HEK293 (cell line): Measurements from ENCODE around the gene DPYSL4.

ENCODE experiments used
- CTCF ChIA-PET: fragments of 350-600 bp; formaldehyde crosslinking; extraction: SDS; loops from one replicate; lab custom pipeline; 2021; ENCODE audit warnings: antibody characterized with exemption; lab: Yijun Ruan, JAX
- POLR2A ChIA-PET: fragments of 300-600 bp; formaldehyde crosslinking; extraction: SDS; loops from one replicate; lab custom pipeline; 2020; ENCODE audit warnings: antibody characterized with exemption, inconsistent platforms; lab: Yijun Ruan, JAX
- H3K27ac ChIP-seq: fragments of 200-500 bp; sonication (Bioruptor generic); 2 replicates; pipeline ENCODE4 v1.5.1; 2014; ENCODE audit warnings: low read depth, low read length, control low read depth, inconsistent platforms; ENCODE audit errors: extremely low read depth
- H3K36me3 ChIP-seq, 2 experiments: fragments of 200-500 bp in 1 of 2; sonication (Bioruptor generic) in 1 of 2; 1 replicate in 1 of 2; 2 replicates in 1 of 2; pipeline ENCODE4 v1.5.1; 2014 to 2017; ENCODE audit warnings: inconsistent platforms in 2 of 2, low read length in 2 of 2; ENCODE audit not compliant: control insufficient read depth in 2 of 2, insufficient read depth in 1 of 2
- H3K4me1 ChIP-seq: fragments of 200-500 bp; sonication (Bioruptor generic); 2 replicates; pipeline ENCODE4 v1.5.1; 2014; ENCODE audit warnings: mild to moderate bottlenecking, low read length, inconsistent platforms; ENCODE audit not compliant: control insufficient read depth, insufficient read depth
- H3K4me3 ChIP-seq: 2 replicates; pipeline ENCODE4 v1.5.1; 2011; ENCODE audit warnings: low read depth, mild to moderate bottlenecking, control low read depth, low read length, moderate library complexity
- H3K9me3 ChIP-seq: fragments of 200-500 bp; sonication (Bioruptor generic); 2 replicates; pipeline ENCODE4 v1.5.1; 2014; ENCODE audit warnings: low read depth, low read length, inconsistent platforms; ENCODE audit not compliant: control insufficient read depth, insufficient read depth
- GFI1B ChIP-seq: fragments of 450-650 bp; formaldehyde crosslinking; IDR thresholded peaks from 2 replicates; pipeline ENCODE4 v1.5.1; 2016; ENCODE audit warnings: missing biosample characterization, missing genetic modification characterization
- GLIS1 ChIP-seq: fragments of 450-650 bp; formaldehyde crosslinking; IDR thresholded peaks from 2 replicates; pipeline ENCODE4 v1.5.1; 2016; ENCODE audit warnings: missing biosample characterization, missing genetic modification characterization
- SCRT2 ChIP-seq: fragments of 450-650 bp; formaldehyde crosslinking; IDR thresholded peaks from 2 replicates; pipeline ENCODE4 v1.5.1; 2016; ENCODE audit warnings: missing biosample characterization, missing genetic modification characterization
- SP7 ChIP-seq: fragments of 450-650 bp; formaldehyde crosslinking; IDR thresholded peaks from 2 replicates; pipeline ENCODE4 v1.5.1; 2016; ENCODE audit warnings: missing biosample characterization, missing genetic modification characterization
- ZBTB48 ChIP-seq: fragments of 450-650 bp; formaldehyde crosslinking; IDR thresholded peaks from 2 replicates; pipeline ENCODE4 v1.5.1; 2016; ENCODE audit warnings: missing biosample characterization, missing genetic modification characterization
- ZIC2 ChIP-seq: fragments of 450-650 bp; formaldehyde crosslinking; IDR thresholded peaks from 2 replicates; pipeline ENCODE4 v1.5.1; 2016; ENCODE audit warnings: missing biosample characterization, missing genetic modification characterization
- ZNF114 ChIP-seq: fragments of 450-650 bp; formaldehyde crosslinking; IDR thresholded peaks from 2 replicates; pipeline ENCODE4 v1.5.0; 2017; ENCODE audit warnings: missing biosample characterization, missing genetic modification characterization
- ZNF121 ChIP-seq: fragments of 450-650 bp; formaldehyde crosslinking; IDR thresholded peaks from 2 replicates; pipeline ENCODE4 v1.5.1; 2016; ENCODE audit warnings: missing biosample characterization, missing genetic modification characterization
- ZNF416 ChIP-seq: fragments of 450-650 bp; formaldehyde crosslinking; IDR thresholded peaks from 2 replicates; pipeline ENCODE4 v1.5.1; 2016; ENCODE audit warnings: missing biosample characterization, missing genetic modification characterization
- TF ChIP-seq, protein P1 (sequence below): fragments of 450-650 bp; formaldehyde crosslinking; IDR thresholded peaks from 2 replicates; pipeline ENCODE4 v1.5.1; 2016; ENCODE audit warnings: missing biosample characterization, missing genetic modification characterization, borderline replicate concordance
- TF ChIP-seq, protein P2 (sequence below): fragments of 450-650 bp; formaldehyde crosslinking; IDR thresholded peaks from 2 replicates; pipeline ENCODE4 v1.5.1; 2016; ENCODE audit warnings: missing biosample characterization, missing genetic modification characterization
- TF ChIP-seq, protein P3 (sequence below): fragments of 450-650 bp; formaldehyde crosslinking; IDR thresholded peaks from 2 replicates; pipeline ENCODE4 v1.5.1; 2016; ENCODE audit warnings: missing biosample characterization, missing genetic modification characterization
- TF ChIP-seq, protein P4 (sequence below): fragments of 450-650 bp; formaldehyde crosslinking; IDR thresholded peaks from 2 replicates; pipeline ENCODE4 v1.5.1; 2016; ENCODE audit warnings: missing biosample characterization, missing genetic modification characterization

DPYSL4 gene

DNA sequence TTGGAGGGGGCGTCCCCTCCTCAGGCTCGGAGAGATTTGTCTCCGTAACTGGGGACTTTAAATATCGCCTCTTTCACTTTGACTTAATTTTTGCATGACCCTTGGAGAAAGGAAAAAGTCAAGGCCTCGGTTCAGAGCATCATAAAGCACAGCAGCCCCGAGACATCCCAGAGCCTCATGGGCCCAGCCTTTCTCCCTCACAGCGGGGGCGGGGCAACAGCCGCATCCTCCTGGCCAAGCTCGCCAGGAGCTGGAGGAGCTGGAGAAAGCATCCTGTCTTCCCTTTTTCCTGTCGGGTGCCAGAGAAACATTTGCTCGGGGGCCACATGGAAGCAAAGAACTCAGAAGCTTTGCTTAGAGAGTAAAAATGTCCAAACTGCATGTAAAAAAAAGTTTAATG lies 43.6 kb upstream of the DPYSL4 start (continued):
- TF ChIP-seq ZBTB48 (tag by site-specific recombination), result no peak
- no peak for TF ChIP-seq ZNF416 (tag by site-specific recombination)

DNA sequence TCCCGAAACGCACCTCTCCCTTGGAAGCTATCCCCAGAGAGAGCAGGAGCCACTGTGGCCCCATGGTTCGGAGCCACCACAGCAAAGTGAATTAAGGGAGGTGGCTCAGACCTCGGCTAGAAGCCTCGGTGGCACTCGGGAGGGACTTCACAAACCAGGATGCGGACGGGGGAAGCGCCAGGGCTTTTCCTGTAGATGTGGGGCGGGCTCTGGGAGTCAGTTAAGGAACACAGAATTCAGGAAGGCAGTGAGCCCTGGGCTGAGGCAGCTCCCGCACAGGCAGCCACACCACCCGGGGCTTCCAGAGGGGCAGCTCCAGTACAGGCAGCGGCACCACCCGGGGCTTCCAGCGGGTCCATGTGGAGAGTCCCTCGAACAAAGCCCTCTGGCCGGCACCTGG lies 42.7 kb upstream of the DPYSL4 start:
- ChIA-PET CTCF (interaction anchor here (0.6 kb wide), 1 partner anchor 182 kb away, joined by 7 read pairs; no protein-coding TSS in a partner anchor), POLR2A (interaction anchor here (0.6 kb wide), 1 partner anchor 113 kb away, joined by 5 read pairs; no protein-coding TSS in a partner anchor)
- no peak overlapping the region for H3K4me3 ChIP-seq

DNA sequence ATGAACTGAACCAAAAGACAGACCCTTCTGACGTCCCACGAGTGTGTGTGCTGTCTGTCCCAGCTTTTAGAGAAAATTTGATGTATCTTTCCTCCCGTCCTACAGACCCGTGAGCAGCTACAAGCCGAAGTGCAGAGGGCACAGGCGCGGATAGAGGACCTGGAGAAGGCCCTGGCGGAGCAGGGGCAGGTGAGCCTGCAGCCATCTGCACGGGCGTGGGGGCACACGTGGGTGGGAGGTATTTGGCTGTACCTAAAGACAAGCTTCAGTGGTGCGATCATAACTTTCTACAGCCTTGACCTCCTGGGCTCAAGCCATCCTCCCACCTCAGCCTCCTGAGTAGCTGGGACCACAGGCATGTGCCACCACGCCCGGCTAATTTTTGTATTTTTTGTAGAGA lies 41.7 kb upstream of the DPYSL4 start:
- H3K9me3 ChIP-seq, result no peaks in the 10 kb centered on the region
- POLR2A ChIA-PET, result no interaction called here
- no peaks in the 10 kb centered on the region for H3K4me1 ChIP-seq
- no peaks in the 10 kb centered on the region for H3K36me3 ChIP-seq
- CTCF ChIA-PET, result interaction anchor here (1.3 kb wide), 1 partner anchor 122 kb away, joined by 3 read pairs; no protein-coding TSS in a partner anchor
- H3K4me3 ChIP-seq, result no peak overlapping the region
- no peak for TF ChIP-seq GLIS1 (tag by site-specific recombination)
- TF ChIP-seq ZNF121 (tag by site-specific recombination), result no peak
- TF ChIP-seq, protein P1, sequence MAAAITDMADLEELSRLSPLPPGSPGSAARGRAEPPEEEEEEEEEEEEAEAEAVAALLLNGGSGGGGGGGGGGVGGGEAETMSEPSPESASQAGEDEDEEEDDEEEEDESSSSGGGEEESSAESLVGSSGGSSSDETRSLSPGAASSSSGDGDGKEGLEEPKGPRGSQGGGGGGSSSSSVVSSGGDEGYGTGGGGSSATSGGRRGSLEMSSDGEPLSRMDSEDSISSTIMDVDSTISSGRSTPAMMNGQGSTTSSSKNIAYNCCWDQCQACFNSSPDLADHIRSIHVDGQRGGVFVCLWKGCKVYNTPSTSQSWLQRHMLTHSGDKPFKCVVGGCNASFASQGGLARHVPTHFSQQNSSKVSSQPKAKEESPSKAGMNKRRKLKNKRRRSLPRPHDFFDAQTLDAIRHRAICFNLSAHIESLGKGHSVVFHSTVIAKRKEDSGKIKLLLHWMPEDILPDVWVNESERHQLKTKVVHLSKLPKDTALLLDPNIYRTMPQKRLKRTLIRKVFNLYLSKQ (tag by site-specific recombination), result no peak
- TF ChIP-seq, protein P2, sequence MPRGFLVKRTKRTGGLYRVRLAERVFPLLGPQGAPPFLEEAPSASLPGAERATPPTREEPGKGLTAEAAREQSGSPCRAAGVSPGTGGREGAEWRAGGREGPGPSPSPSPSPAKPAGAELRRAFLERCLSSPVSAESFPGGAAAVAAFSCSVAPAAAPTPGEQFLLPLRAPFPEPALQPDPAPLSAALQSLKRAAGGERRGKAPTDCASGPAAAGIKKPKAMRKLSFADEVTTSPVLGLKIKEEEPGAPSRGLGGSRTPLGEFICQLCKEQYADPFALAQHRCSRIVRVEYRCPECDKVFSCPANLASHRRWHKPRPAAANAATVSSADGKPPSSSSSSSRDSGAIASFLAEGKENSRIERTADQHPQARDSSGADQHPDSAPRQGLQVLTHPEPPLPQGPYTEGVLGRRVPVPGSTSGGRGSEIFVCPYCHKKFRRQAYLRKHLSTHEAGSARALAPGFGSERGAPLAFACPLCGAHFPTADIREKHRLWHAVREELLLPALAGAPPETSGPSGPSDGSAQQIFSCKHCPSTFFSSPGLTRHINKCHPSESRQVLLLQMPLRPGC, result no peak
- TF ChIP-seq SCRT2, result no peak
- TF ChIP-seq, protein P3, sequence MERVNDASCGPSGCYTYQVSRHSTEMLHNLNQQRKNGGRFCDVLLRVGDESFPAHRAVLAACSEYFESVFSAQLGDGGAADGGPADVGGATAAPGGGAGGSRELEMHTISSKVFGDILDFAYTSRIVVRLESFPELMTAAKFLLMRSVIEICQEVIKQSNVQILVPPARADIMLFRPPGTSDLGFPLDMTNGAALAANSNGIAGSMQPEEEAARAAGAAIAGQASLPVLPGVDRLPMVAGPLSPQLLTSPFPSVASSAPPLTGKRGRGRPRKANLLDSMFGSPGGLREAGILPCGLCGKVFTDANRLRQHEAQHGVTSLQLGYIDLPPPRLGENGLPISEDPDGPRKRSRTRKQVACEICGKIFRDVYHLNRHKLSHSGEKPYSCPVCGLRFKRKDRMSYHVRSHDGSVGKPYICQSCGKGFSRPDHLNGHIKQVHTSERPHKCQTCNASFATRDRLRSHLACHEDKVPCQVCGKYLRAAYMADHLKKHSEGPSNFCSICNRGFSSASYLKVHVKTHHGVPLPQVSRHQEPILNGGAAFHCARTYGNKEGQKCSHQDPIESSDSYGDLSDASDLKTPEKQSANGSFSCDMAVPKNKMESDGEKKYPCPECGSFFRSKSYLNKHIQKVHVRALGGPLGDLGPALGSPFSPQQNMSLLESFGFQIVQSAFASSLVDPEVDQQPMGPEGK (tag by site-specific recombination), result no peak
- no peak for TF ChIP-seq ZNF114 (tag by site-specific recombination)
- TF ChIP-seq GFI1B, result no peak
- TF ChIP-seq, all 188 proteins: peak for 0
- no peak overlapping the region for H3K27ac ChIP-seq

More for the DNA sequence above, 42.7 kb upstream of the DPYSL4 start:
- H3K4me1 ChIP-seq, result no peaks in the 10 kb centered on the region
- no peak overlapping the region for H3K27ac ChIP-seq
- H3K9me3 ChIP-seq, result no peaks in the 10 kb centered on the region
- H3K36me3 ChIP-seq, result no peaks in the 10 kb centered on the region
- TF ChIP-seq, protein P4, sequence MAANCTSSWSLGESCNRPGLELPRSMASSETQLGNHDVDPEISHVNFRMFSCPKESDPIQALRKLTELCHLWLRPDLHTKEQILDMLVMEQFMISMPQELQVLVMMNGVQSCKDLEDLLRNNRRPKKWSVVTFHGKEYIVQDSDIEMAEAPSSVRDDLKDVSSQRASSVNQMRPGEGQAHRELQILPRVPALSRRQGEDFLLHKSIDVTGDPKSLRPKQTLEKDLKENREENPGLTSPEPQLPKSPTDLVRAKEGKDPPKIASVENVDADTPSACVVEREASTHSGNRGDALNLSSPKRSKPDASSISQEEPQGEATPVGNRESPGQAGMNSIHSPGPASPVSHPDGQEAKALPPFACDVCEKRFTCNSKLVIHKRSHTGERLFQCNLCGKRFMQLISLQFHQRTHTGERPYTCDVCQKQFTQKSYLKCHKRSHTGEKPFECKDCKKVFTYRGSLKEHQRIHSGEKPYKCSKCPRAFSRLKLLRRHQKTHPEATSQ (tag by site-specific recombination), result no peak
- 0 out of 2 replicates have a peak, but pooled peaks have one; percentile 20 for TF ChIP-seq ZIC2 (tag by site-specific recombination)
- no peak for TF ChIP-seq SP7 (tag by site-specific recombination)
